Forelimb muscle (tissue), 1 donor: ENCODE data around the gene CTBP2. TPM values are rescaled to one million over a fixed set of nuclear protein-coding genes. Genes with fewer than 3 reads are reported as not detected.

Experiments
- DNase-seq: peaks from one replicate; pipeline ENCODE4 v3.0.0-alpha.2; 2013; ENCODE audit warnings: low read depth
- polyA plus RNA-seq: library from polyadenylated mRNA; unstranded; fragments of 120-200 nt; gene quantifications from one replicate; pipeline ENCODE4 v1.2.1, GENCODE V29; 2013; ENCODE audit not compliant: insufficient read length

Gene CTBP2
- polyA plus RNA-seq, 1 donor = 34.1 TPM

- DNase-seq = no peak
These were observed 15.4 kb downstream of the CTBP2 start for GRCh38 chr10:125144693-125145623.

GRCh38 chr10:125144206-125144605 is 16.2 kb downstream of the CTBP2 start:
- no peak for DNase-seq

- no peak for DNase-seq
These were observed 17.4 kb downstream of the CTBP2 start for GRCh38 chr10:125142946-125143345.

GRCh38 chr10:125141860-125142484 is 18.4 kb downstream of the CTBP2 start:
- DNase-seq = no peak

- no peak for DNase-seq
These were observed 19.1 kb downstream of the CTBP2 start for GRCh38 chr10:125141150-125141859.

- no peak for DNase-seq
These were observed 20.2 kb downstream of the CTBP2 start for GRCh38 chr10:125140151-125140550.

GRCh38 chr10:125137601-125138438 is 22.5 kb downstream of the CTBP2 start:
- DNase-seq = no peak

GRCh38 chr10:125136087-125136486 is 24.3 kb downstream of the CTBP2 start:
- DNase-seq = no peak

- DNase-seq = no peak
These were observed 24.7 kb downstream of the CTBP2 start for GRCh38 chr10:125135771-125136035.

- no peak for DNase-seq
These were observed 25.2 kb downstream of the CTBP2 start for GRCh38 chr10:125134916-125135770.

- DNase-seq = no peak
These were observed 25.9 kb downstream of the CTBP2 start for GRCh38 chr10:125134483-125134848.

- no peak for DNase-seq
These were observed 26.5 kb downstream of the CTBP2 start for GRCh38 chr10:125133696-125134482.

- DNase-seq = no peak
These were observed 28.0 kb downstream of the CTBP2 start for GRCh38 chr10:125132344-125132743.

GRCh38 chr10:125130916-125131315 is 29.4 kb downstream of the CTBP2 start:
- no peak for DNase-seq

GRCh38 chr10:125130260-125130659 is 30.1 kb downstream of the CTBP2 start:
- no peak for DNase-seq

- DNase-seq = no peak
These were observed 31.3 kb downstream of the CTBP2 start for GRCh38 chr10:125129076-125129458.

GRCh38 chr10:125128397-125129075 is 31.8 kb downstream of the CTBP2 start:
- no peak for DNase-seq

- no peak for DNase-seq
These were observed 32.4 kb downstream of the CTBP2 start for GRCh38 chr10:125127986-125128385.

- no peak for DNase-seq
These were observed 33.3 kb downstream of the CTBP2 start for GRCh38 chr10:125127110-125127509.
